ENCODE measurements around the gene PTTG1IP2. TPM values are rescaled to one million over a fixed set of nuclear protein-coding genes. Genes with fewer than 3 reads are reported as not detected.

The PTTG1IP2 gene
- total RNA-seq, 1 donor from 2014 or later, result not detected

GRCh38 chr7:90512821-90513254 lies 43.4 kb downstream of the PTTG1IP2 start:
- no peak overlapping the region for H3K9ac ChIP-seq (ENCODE audit: low read length)
- no peaks in the 10 kb centered on the region for H3K79me2 ChIP-seq (ENCODE audit: insufficient read depth, low read length)
- H4K20me1 ChIP-seq (ENCODE audit: insufficient read depth, low read length), result no peaks in the 10 kb centered on the region
- H3K4me1 ChIP-seq (ENCODE audit: insufficient read depth, low read length), result no peaks in the 10 kb centered on the region
- Mint-ChIP-seq H3K27me3 (ENCODE audit: low read depth, unreplicated experiment) (peaks cover 4% of the 10 kb centered on the region), H3K27ac (ENCODE audit: unreplicated experiment) (no peak overlapping the region), H3K36me3 (ENCODE audit: low read depth, unreplicated experiment) (no peaks in the 10 kb centered on the region), H3K9me3 (ENCODE audit: unreplicated experiment) (no peaks in the 10 kb centered on the region), H3K4me3 (ENCODE audit: unreplicated experiment) (no peak overlapping the region), H3K4me1 (ENCODE audit: low read depth, unreplicated experiment) (no peaks in the 10 kb centered on the region)
- DNase-seq (ENCODE audit: low read depth), result no peak
- H3K4me2 ChIP-seq (ENCODE audit: low read length), result no peak overlapping the region
- no peak for FAIRE-seq
- H2AFZ ChIP-seq (ENCODE audit: low read depth, low read length), result no peak overlapping the region
- TF ChIP-seq EZH2 (IDR thresholded peaks at IDR 0.05; ENCODE audit: insufficient read depth, low read length) (no peak), CTCF (IDR thresholded peaks at IDR 0.05; ENCODE audit: insufficient read depth, low read depth, low read length) (no peak)
- H3K9me3 ChIP-seq (ENCODE audit: insufficient read depth, low read depth, low read length), result no peaks in the 10 kb centered on the region
- no peaks in the 10 kb centered on the region for H3K36me3 ChIP-seq (ENCODE audit: insufficient read depth, low read length)
- H3K27ac ChIP-seq (ENCODE audit: low read depth, low read length), result no peak overlapping the region
- H3K27me3 ChIP-seq (ENCODE audit: insufficient read depth, low read length), result no peaks in the 10 kb centered on the region
- H3K4me3 ChIP-seq (ENCODE audit: insufficient read depth, low read depth, low read length), result no peak overlapping the region

DNA sequence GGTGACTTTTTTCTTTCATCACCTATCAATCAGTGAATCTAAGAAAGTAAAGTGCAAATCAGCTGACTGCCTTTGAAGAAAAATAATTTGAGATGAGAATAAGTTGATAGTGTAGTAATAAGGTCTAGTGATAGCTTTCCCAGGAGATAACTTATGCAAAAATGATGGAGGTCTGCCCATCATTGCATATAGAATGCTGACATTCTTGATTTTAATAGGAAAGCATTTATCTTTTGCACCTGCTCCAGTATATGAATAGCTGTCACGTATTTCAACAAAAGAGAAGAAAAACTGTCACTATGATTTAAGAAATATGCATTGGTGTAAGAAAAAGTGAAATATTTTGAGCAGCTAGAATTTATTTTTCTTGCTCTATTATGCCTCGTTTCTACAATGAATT lies 46.8 kb downstream of the PTTG1IP2 start:
- no peaks in the 10 kb centered on the region for H3K79me2 ChIP-seq (ENCODE audit: insufficient read depth, low read length)
- H3K4me3 ChIP-seq (ENCODE audit: insufficient read depth, low read depth, low read length), result no peak overlapping the region
- Mint-ChIP-seq H3K36me3 (ENCODE audit: low read depth, unreplicated experiment) (no peaks in the 10 kb centered on the region), H3K9me3 (ENCODE audit: unreplicated experiment) (no peaks in the 10 kb centered on the region), H3K27me3 (ENCODE audit: low read depth, unreplicated experiment) (no peaks in the 10 kb centered on the region), H3K4me3 (ENCODE audit: unreplicated experiment) (no peak overlapping the region), H3K4me1 (ENCODE audit: low read depth, unreplicated experiment) (no peaks in the 10 kb centered on the region), H3K27ac (ENCODE audit: unreplicated experiment) (no peak overlapping the region)
- H3K27me3 ChIP-seq (ENCODE audit: insufficient read depth, low read length), result no peaks in the 10 kb centered on the region
- TF ChIP-seq CTCF (IDR thresholded peaks at IDR 0.05; ENCODE audit: insufficient read depth, low read depth, low read length) (no peak), EZH2 (IDR thresholded peaks at IDR 0.05; ENCODE audit: insufficient read depth, low read length) (no peak)
- H3K27ac ChIP-seq (ENCODE audit: low read depth, low read length), result no peak overlapping the region
- H2AFZ ChIP-seq (ENCODE audit: low read depth, low read length), result no peak overlapping the region
- FAIRE-seq (no peak), DNase-seq (ENCODE audit: low read depth) (no peak)
- no peak overlapping the region for H3K4me2 ChIP-seq (ENCODE audit: low read length)
- H3K4me1 ChIP-seq (ENCODE audit: insufficient read depth, low read length), result no peaks in the 10 kb centered on the region
- H4K20me1 ChIP-seq (ENCODE audit: insufficient read depth, low read length), result no peaks in the 10 kb centered on the region
- no peaks in the 10 kb centered on the region for H3K36me3 ChIP-seq (ENCODE audit: insufficient read depth, low read length)
- H3K9me3 ChIP-seq (ENCODE audit: insufficient read depth, low read depth, low read length), result no peaks in the 10 kb centered on the region
- H3K9ac ChIP-seq (ENCODE audit: low read length), result no peak overlapping the region

DNA sequence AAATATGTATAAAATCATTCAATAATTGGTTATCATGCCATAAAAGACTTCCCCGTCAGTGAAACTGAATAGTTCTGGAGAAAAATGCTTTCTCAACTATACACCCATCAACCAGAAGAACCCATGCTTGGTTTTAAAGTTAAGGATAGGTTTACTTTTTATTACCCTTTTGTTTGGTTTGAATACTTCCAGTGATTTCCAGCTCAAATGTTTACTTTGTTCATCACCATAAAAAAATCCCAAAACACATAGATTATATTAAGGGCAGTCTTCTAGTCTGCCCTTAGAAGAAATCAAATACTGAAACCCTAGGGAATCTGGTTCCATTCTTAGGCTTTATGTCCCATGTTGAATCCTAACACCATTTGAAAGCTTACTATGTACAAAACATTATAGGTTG lies 49.2 kb downstream of the PTTG1IP2 start:
- TF ChIP-seq EZH2 (IDR thresholded peaks at IDR 0.05; ENCODE audit: insufficient read depth, low read length) (no peak), CTCF (IDR thresholded peaks at IDR 0.05; ENCODE audit: insufficient read depth, low read depth, low read length) (no peak)
- Histone ChIP-seq H3K27ac (ENCODE audit: low read depth, low read length) (no peak overlapping the region), H3K4me3 (ENCODE audit: insufficient read depth, low read depth, low read length) (no peak overlapping the region), H2AFZ (ENCODE audit: low read depth, low read length) (no peak overlapping the region), H3K4me2 (ENCODE audit: low read length) (no peak overlapping the region), H3K36me3 (ENCODE audit: insufficient read depth, low read length) (no peaks in the 10 kb centered on the region), H3K9me3 (ENCODE audit: insufficient read depth, low read depth, low read length) (no peaks in the 10 kb centered on the region), H4K20me1 (ENCODE audit: insufficient read depth, low read length) (no peaks in the 10 kb centered on the region), H3K4me1 (ENCODE audit: insufficient read depth, low read length) (no peaks in the 10 kb centered on the region), H3K79me2 (ENCODE audit: insufficient read depth, low read length) (no peaks in the 10 kb centered on the region), H3K27me3 (ENCODE audit: insufficient read depth, low read length) (no peaks in the 10 kb centered on the region), H3K9ac (ENCODE audit: low read length) (no peak overlapping the region)
- DNase-seq (ENCODE audit: low read depth) (no peak), FAIRE-seq (no peak)
- H3K4me1 Mint-ChIP-seq (ENCODE audit: low read depth, unreplicated experiment), result no peaks in the 10 kb centered on the region
- H3K36me3 Mint-ChIP-seq (ENCODE audit: low read depth, unreplicated experiment), result no peaks in the 10 kb centered on the region
- H3K27me3 Mint-ChIP-seq (ENCODE audit: low read depth, unreplicated experiment), result no peaks in the 10 kb centered on the region
- H3K9me3 Mint-ChIP-seq (ENCODE audit: unreplicated experiment), result no peaks in the 10 kb centered on the region
- H3K4me3 Mint-ChIP-seq (ENCODE audit: unreplicated experiment), result no peak overlapping the region
- H3K27ac Mint-ChIP-seq (ENCODE audit: unreplicated experiment), result no peak overlapping the region

All from astrocyte (in vitro differentiated cells and primary cell).